ENCODE results near the gene TIMP1. TPM values are rescaled to one million over a fixed set of nuclear protein-coding genes. Genes with fewer than 3 reads are reported as not detected.

The TIMP1 gene
- total RNA-seq, 1 experiment from 2014 or later: 3.9 TPM

- Mint-ChIP-seq H3K27me3 (ENCODE audit: insufficient read depth, unreplicated experiment) (no peaks in the 10 kb centered on the region), H3K4me3 (ENCODE audit: unreplicated experiment) (no peak overlapping the region), H3K4me1 (ENCODE audit: low read depth, unreplicated experiment) (no peaks in the 10 kb centered on the region), H3K36me3 (ENCODE audit: insufficient read depth, unreplicated experiment) (no peaks in the 10 kb centered on the region), H3K9me3 (ENCODE audit: unreplicated experiment) (no peaks in the 10 kb centered on the region), H3K27ac (ENCODE audit: unreplicated experiment) (no peak overlapping the region)
- ChIA-PET CTCF (no interaction called here), POLR2A (no interaction called here)
- Histone ChIP-seq H3K4me3 (ENCODE audit: low read depth, low read length) (no peak overlapping the region), H3K9me3 (no peaks in the 10 kb centered on the region), H3K36me3 (ENCODE audit: control insufficient read depth, insufficient read depth, low read length) (no peaks in the 10 kb centered on the region), H3K4me1 (no peaks in the 10 kb centered on the region), H3K27me3 (replicated peaks; ENCODE audit: control insufficient read depth, insufficient read depth, low read length) (no peaks in the 10 kb centered on the region)
- TF ChIP-seq CTCF (IDR thresholded peaks at IDR 0.05; ENCODE audit: insufficient read depth in 1 of 2, low read depth in 1 of 2, low read length in 1 of 2, severe bottlenecking in 1 of 2, unreplicated experiment in 1 of 2): no peak
- intact Hi-C loops (cut with micrococcal nuclease; ENCODE audit: unreplicated experiment): no loop called here
- no TSS peak for BruUV-seq (replicated peaks)
- DNase-seq: no peak
These were observed 4.0 kb downstream of the TIMP1 start for GRCh38 chrX:47586043-47586787.

GRCh38 chrX:47587091-47587891, 5.1 kb downstream of the TIMP1 start:
- BruUV-seq (replicated peaks): no TSS peak
- Histone ChIP-seq H3K4me3 (ENCODE audit: low read depth, low read length) (no peak overlapping the region), H3K4me1 (no peaks in the 10 kb centered on the region), H3K9me3 (no peaks in the 10 kb centered on the region), H3K36me3 (ENCODE audit: control insufficient read depth, insufficient read depth, low read length) (no peaks in the 10 kb centered on the region), H3K27me3 (replicated peaks; ENCODE audit: control insufficient read depth, insufficient read depth, low read length) (no peaks in the 10 kb centered on the region)
- H3K27me3 Mint-ChIP-seq (ENCODE audit: insufficient read depth, unreplicated experiment): no peaks in the 10 kb centered on the region
- H3K9me3 Mint-ChIP-seq (ENCODE audit: unreplicated experiment): no peaks in the 10 kb centered on the region
- no peaks in the 10 kb centered on the region for H3K36me3 Mint-ChIP-seq (ENCODE audit: insufficient read depth, unreplicated experiment)
- H3K27ac Mint-ChIP-seq (ENCODE audit: unreplicated experiment): no peak overlapping the region
- intact Hi-C loops (cut with micrococcal nuclease; ENCODE audit: unreplicated experiment): no loop called here
- no peaks in the 10 kb centered on the region for H3K4me1 Mint-ChIP-seq (ENCODE audit: low read depth, unreplicated experiment)
- CTCF ChIA-PET: no interaction called here
- POLR2A ChIA-PET: no interaction called here
- TF ChIP-seq CTCF (IDR thresholded peaks at IDR 0.05; ENCODE audit: insufficient read depth in 1 of 2, low read depth in 1 of 2, low read length in 1 of 2, severe bottlenecking in 1 of 2, unreplicated experiment in 1 of 2): no peak
- no peak for DNase-seq
- H3K4me3 Mint-ChIP-seq (ENCODE audit: unreplicated experiment): no peak overlapping the region

GRCh38 chrX:47587906-47588735, 5.9 kb downstream of the TIMP1 start:
- BruUV-seq (replicated peaks): no TSS peak

More at GRCh38 chrX:47587906-47588735, 5.9 kb downstream of the TIMP1 start:
- Mint-ChIP-seq H3K36me3 (ENCODE audit: insufficient read depth, unreplicated experiment) (no peaks in the 10 kb centered on the region), H3K27ac (ENCODE audit: unreplicated experiment) (no peak overlapping the region), H3K4me1 (ENCODE audit: low read depth, unreplicated experiment) (no peaks in the 10 kb centered on the region), H3K4me3 (ENCODE audit: unreplicated experiment) (no peak overlapping the region), H3K9me3 (ENCODE audit: unreplicated experiment) (no peaks in the 10 kb centered on the region), H3K27me3 (ENCODE audit: insufficient read depth, unreplicated experiment) (no peaks in the 10 kb centered on the region)
- Histone ChIP-seq H3K27me3 (replicated peaks; ENCODE audit: control insufficient read depth, insufficient read depth, low read length) (no peaks in the 10 kb centered on the region), H3K4me3 (ENCODE audit: low read depth, low read length) (no peak overlapping the region), H3K9me3 (no peaks in the 10 kb centered on the region), H3K4me1 (no peaks in the 10 kb centered on the region), H3K36me3 (ENCODE audit: control insufficient read depth, insufficient read depth, low read length) (no peaks in the 10 kb centered on the region)
- no peak for DNase-seq
- ChIA-PET POLR2A (no interaction called here), CTCF (no interaction called here)
- TF ChIP-seq CTCF (IDR thresholded peaks at IDR 0.05; ENCODE audit: insufficient read depth in 1 of 2, low read depth in 1 of 2, low read length in 1 of 2, severe bottlenecking in 1 of 2, unreplicated experiment in 1 of 2): no peak
- intact Hi-C loops (cut with micrococcal nuclease; ENCODE audit: unreplicated experiment): no loop called here

Data from Caco-2 (cell line).